Mesenchymal stem cell (in vitro differentiated cells and primary cell): ENCODE data around the gene TNFAIP2.

Experiments
- DNase-seq: peaks from one replicate; pipeline ENCODE4 v3.0.0-alpha.2; 2013
- H2AFZ ChIP-seq: one replicate; pipeline ENCODE4 v1.6.1; 2013; ENCODE audit warnings: low read depth, mild to moderate bottlenecking, control low read depth, inconsistent platforms, low read length, moderate library complexity
- H2AK5ac ChIP-seq: 2 replicates; pipeline ENCODE4 v1.6.1; 2013; ENCODE audit warnings: low read length, moderate library complexity, mild to moderate bottlenecking, inconsistent platforms; ENCODE audit not compliant: severe bottlenecking
- H2BK120ac ChIP-seq: one replicate; pipeline ENCODE4 v1.6.1; 2013; ENCODE audit warnings: low read depth, mild to moderate bottlenecking, inconsistent platforms, low read length, moderate library complexity
- H2BK12ac ChIP-seq, 2 experiments: one replicate each; pipeline ENCODE4 v1.6.1; 2013; ENCODE audit warnings: inconsistent platforms in 2 of 2, low read length in 2 of 2, mild to moderate bottlenecking in 2 of 2, moderate library complexity in 2 of 2, control low read depth in 1 of 2
- H2BK15ac ChIP-seq: one replicate; pipeline ENCODE4 v1.6.1; 2013; ENCODE audit warnings: mild to moderate bottlenecking, low read depth, inconsistent platforms; ENCODE audit not compliant: poor library complexity, severe bottlenecking
- H2BK5ac ChIP-seq: 2 replicates; pipeline ENCODE4 v1.6.1; 2013; ENCODE audit warnings: low read depth, mild to moderate bottlenecking, low read length, control low read depth, inconsistent platforms; ENCODE audit not compliant: poor library complexity, severe bottlenecking
- H3K14ac ChIP-seq, 2 experiments: one replicate each; pipeline ENCODE4 v1.6.1; 2013; ENCODE audit warnings: inconsistent platforms in 2 of 2, low read length in 2 of 2, control low read depth in 1 of 2, mild to moderate bottlenecking in 1 of 2, moderate library complexity in 1 of 2
- H3K18ac ChIP-seq, 2 experiments: one replicate each; pipeline ENCODE4 v1.6.1; 2013; ENCODE audit warnings: inconsistent platforms in 2 of 2, low read length in 2 of 2, control low read depth in 1 of 2, low read depth in 1 of 2, mild to moderate bottlenecking in 1 of 2
- H3K23ac ChIP-seq, 2 experiments: one replicate each; pipeline ENCODE4 v1.6.1; 2013; ENCODE audit warnings: inconsistent platforms in 2 of 2, low read length in 2 of 2, mild to moderate bottlenecking in 2 of 2, moderate library complexity in 2 of 2, control low read depth in 1 of 2
- H3K27ac ChIP-seq: 2 replicates; pipeline ENCODE4 v1.5.1; 2013; ENCODE audit warnings: mild to moderate bottlenecking, moderate library complexity, low read length, control low read depth, inconsistent platforms; ENCODE audit not compliant: poor library complexity, severe bottlenecking
- H3K27me3 ChIP-seq, 2 experiments: 2 replicates each; pipeline versions ENCODE4 v1.6.1 to v1.7.0; 2013; ENCODE audit warnings: low read length in 2 of 2, mild to moderate bottlenecking in 2 of 2, moderate library complexity in 2 of 2, control low read depth in 1 of 2, inconsistent platforms in 1 of 2; ENCODE audit not compliant: control insufficient read depth in 1 of 2, insufficient read depth in 1 of 2
- H3K36me3 ChIP-seq, 2 experiments: 2 replicates each; pipeline versions ENCODE4 v1.6.1 to v1.7.0; 2013; ENCODE audit warnings: low read length in 2 of 2, control low read depth in 1 of 2, inconsistent platforms in 1 of 2, low read depth in 1 of 2, mild to moderate bottlenecking in 1 of 2; ENCODE audit not compliant: insufficient read depth in 2 of 2, control insufficient read depth in 1 of 2
- H3K4ac ChIP-seq, 2 experiments: one replicate each; pipeline ENCODE4 v1.6.1; 2013; ENCODE audit warnings: inconsistent platforms in 2 of 2, low read length in 2 of 2, mild to moderate bottlenecking in 2 of 2, moderate library complexity in 2 of 2, control low read depth in 1 of 2, low read depth in 1 of 2
- H3K4me1 ChIP-seq: 2 replicates; pipeline ENCODE4 v1.6.1; 2013; ENCODE audit warnings: low read depth, low read length, control low read depth; ENCODE audit not compliant: control insufficient read depth, insufficient read depth
- H3K4me2 ChIP-seq: 2 replicates; pipeline ENCODE4 v1.6.1; 2013; ENCODE audit warnings: low read length, mild to moderate bottlenecking, inconsistent platforms; ENCODE audit not compliant: poor library complexity, severe bottlenecking
- H3K4me3 ChIP-seq, 2 experiments: 2 replicates each; pipeline versions ENCODE4 v1.5.1 to v1.7.0; 2013; ENCODE audit warnings: low read length in 2 of 2, mild to moderate bottlenecking in 2 of 2, control low read depth in 1 of 2, low read depth in 1 of 2; ENCODE audit not compliant: insufficient read depth in 1 of 2
- H3K79me1 ChIP-seq: replicated peaks from 2 replicates; pipeline ENCODE4 v1.6.1; 2013; ENCODE audit warnings: mild to moderate bottlenecking, control low read depth, low read length, inconsistent platforms; ENCODE audit not compliant: poor library complexity, severe bottlenecking
- H3K9ac ChIP-seq: 2 replicates; pipeline ENCODE4 v1.7.0; 2013; ENCODE audit warnings: mild to moderate bottlenecking, low read length, moderate library complexity
- H3K9me3 ChIP-seq: 2 replicates; pipeline ENCODE4 v1.7.0; 2013; ENCODE audit warnings: mild to moderate bottlenecking, low read length; ENCODE audit not compliant: control insufficient read depth
- H4K8ac ChIP-seq: one replicate; pipeline ENCODE4 v1.6.1; 2013; ENCODE audit warnings: inconsistent platforms, mild to moderate bottlenecking, low read length, moderate library complexity
- H4K91ac ChIP-seq: one replicate; pipeline ENCODE4 v1.6.1; 2013; ENCODE audit warnings: mild to moderate bottlenecking, low read length, inconsistent platforms
- WGBS: methylation state at CpG from one replicate; pipeline ENCODE4 v1.1.7; 2013; ENCODE audit warnings: mixed read lengths; 5-methylcytosine and 5-hydroxymethylcytosine counted together

TNFAIP2 gene

DNA sequence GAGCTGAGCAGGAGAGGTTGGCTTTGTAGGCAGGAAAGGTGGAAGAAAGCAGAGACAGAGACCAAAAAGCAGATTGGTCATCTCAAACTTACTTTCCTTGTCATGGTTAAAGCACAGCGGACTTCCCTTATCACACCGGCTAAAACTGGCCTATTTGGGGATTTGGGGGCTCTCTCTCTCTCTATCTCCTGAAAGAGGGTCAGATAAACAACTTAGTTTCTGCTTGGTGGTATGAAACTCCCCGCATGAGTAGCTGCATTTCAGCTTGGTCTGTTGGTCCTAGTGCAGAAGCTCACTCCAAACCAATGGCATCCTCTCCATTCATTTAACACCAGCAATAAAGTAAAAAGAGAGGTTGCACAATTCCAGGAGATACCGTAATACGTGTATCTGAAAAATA lies 57.1 kb downstream of the TNFAIP2 start:
- Histone ChIP-seq H3K4me1 (no peaks in the 10 kb centered on the region), H3K9ac (no peak overlapping the region), H3K23ac (no peak overlapping the region)

DNA sequence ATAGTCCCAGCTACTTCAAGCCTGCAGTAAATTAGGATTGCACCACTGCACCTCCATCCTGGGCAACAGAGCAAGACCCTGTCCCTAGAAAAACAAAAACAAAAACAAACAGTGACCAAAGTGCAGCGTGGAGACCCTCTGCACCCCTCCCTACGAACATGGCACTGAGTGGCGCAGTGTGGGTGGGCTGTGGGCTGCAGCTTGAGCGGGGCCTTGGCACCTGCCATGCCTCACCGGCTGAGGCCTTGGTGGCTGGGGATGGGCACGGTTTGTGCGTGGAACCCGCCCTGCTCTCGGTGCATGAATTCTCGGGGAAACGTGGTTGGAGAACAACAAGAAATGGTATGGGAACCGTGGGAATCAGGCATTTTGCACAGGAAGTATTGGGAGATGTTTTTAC lies 60.8 kb downstream of the TNFAIP2 start:
- H3K18ac ChIP-seq, result no peak overlapping the region
- H3K4ac ChIP-seq, result no peak overlapping the region
- no peak overlapping the region for H2BK15ac ChIP-seq
- no peak overlapping the region for H2AFZ ChIP-seq
- H3K14ac ChIP-seq, result no peak overlapping the region
- H3K79me1 ChIP-seq, result no peaks in the 10 kb centered on the region
- no peak for DNase-seq
- no peak overlapping the region for H2BK12ac ChIP-seq
- H3K27me3 ChIP-seq, result peaks cover 10 to 28% of the 10 kb centered on the region in 2 experiments
- no peak overlapping the region for H4K8ac ChIP-seq
- H2BK120ac ChIP-seq, result no peak overlapping the region
- no peak overlapping the region for H3K9ac ChIP-seq
- no peak overlapping the region for H3K23ac ChIP-seq
- H2AK5ac ChIP-seq, result no peak overlapping the region
- H2BK5ac ChIP-seq, result no peak overlapping the region
- no peaks in the 10 kb centered on the region for H3K9me3 ChIP-seq
- no peak overlapping the region for H3K4me2 ChIP-seq
- no peak overlapping the region for H4K91ac ChIP-seq
- no peak overlapping the region for H3K4me3 ChIP-seq
- H3K27ac ChIP-seq, result no peak overlapping the region
- WGBS, result 88% methylated on average over 12 of the region's 12 CpGs
- H3K4me1 ChIP-seq, result peaks cover 3% of the 10 kb centered on the region
- H3K36me3 ChIP-seq, result no peaks in the 10 kb centered on the region

More for the DNA sequence above, 57.1 kb downstream of the TNFAIP2 start:
- WGBS, result 100% methylated on average over 5 of the region's 5 CpGs
- Histone ChIP-seq H3K9me3 (no peaks in the 10 kb centered on the region), H2BK12ac (no peak overlapping the region), H2BK5ac (no peak overlapping the region), H2BK15ac (no peak overlapping the region), H2AK5ac (no peak overlapping the region), H2BK120ac (no peak overlapping the region), H3K27ac (no peak overlapping the region), H4K91ac (no peak overlapping the region), H4K8ac (no peak overlapping the region), H3K4me2 (no peak overlapping the region), H3K4ac (no peak overlapping the region), H3K36me3 (no peaks in the 10 kb centered on the region), H3K18ac (no peak overlapping the region), H3K14ac (no peak overlapping the region), H3K79me1 (no peaks in the 10 kb centered on the region), H2AFZ (no peak overlapping the region), H3K27me3 (peaks cover 0 to 5% of the 10 kb centered on the region in 2 experiments), H3K4me3 (no peak overlapping the region)
- DNase-seq, result no peak

DNA sequence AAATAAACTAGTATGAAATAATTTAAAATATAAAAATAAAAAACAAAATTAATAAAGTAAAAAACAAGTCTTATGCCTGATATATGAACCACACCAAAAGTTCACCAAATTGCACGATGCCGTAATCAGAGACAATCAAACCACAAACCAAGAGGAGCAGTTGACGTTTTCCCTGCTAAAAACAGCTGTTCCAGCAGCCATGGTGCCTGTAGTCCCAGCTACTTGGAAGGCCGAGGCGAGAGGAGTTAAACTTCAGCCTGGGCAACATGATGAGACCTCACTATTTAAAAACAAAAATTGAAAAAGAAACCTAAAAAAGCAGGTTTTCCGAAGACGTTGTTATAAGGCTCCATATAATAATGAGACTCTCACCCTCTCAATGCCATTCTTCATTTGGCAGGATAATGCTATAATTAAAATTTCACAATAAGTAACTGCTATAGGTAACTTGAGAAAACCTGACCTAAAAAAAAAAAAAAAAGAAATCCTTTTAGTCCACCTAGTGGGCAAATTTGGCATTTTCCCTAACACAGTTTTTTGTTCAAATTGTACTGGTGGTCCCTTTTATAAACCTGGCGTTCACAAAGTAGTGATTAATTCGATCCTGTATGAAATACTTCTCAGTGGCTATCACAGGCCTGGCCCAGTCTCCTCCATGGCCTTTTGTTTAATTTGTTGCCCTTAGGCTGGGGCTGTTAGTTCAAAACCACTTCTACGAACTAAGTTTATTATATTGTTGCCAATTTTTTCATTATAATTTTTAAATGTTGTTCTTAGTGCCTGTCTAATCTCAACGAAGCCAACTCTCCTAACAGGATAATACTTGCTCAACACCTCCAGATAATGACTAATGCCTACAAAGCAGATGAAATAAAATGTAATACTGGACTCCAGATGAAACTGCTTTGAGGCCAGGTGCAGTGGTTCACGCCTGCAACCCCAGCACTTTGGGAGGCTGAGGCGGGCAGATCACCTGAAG lies 62.1 kb downstream of the TNFAIP2 start:
- Histone ChIP-seq H2BK120ac (no peak overlapping the region), H3K4ac (no peak overlapping the region)
- WGBS, result 54% methylated on average over 12 of the region's 13 CpGs

DNA sequence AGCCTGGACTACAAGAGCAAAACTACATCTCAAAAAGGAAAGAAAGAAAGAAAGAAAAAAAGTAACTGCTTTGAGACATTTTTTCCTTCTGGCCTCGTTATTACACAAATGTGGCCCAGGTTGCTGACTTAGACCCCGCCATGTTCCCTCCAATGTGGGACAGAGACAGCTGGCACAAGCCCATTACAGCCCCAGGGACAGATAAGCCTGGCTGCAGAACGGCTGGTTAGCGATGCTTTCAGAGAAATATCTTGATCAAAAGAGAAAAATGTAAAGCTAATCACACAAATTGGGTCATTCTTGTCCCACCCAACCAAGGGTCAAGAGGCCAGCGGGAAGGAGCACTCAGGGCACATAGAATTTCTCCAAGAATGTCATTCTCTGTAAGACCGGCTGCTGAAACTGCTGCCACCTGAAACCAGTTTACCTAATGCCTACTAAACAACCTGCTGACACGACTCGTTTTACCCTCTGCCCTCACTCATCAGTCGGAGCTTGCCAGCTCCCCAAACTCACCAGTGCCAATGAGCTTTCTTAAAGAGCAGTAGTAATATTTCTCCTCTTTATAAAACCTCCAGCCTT lies 63.1 kb downstream of the TNFAIP2 start:
- H2AK5ac ChIP-seq, result no peak overlapping the region
- no peak for DNase-seq

More for the DNA sequence above, 62.1 kb downstream of the TNFAIP2 start:
- no peak overlapping the region for H2BK12ac ChIP-seq
- no peak overlapping the region for H4K91ac ChIP-seq
- no peak overlapping the region for H3K14ac ChIP-seq
- H2BK5ac ChIP-seq, result no peak overlapping the region
- no peak overlapping the region for H3K18ac ChIP-seq
- peak; percentile 56 for DNase-seq
- H3K36me3 ChIP-seq, result no peaks in the 10 kb centered on the region
- H3K9ac ChIP-seq, result no peak overlapping the region
- H3K27ac ChIP-seq, result no peak overlapping the region
- no peaks in the 10 kb centered on the region for H3K9me3 ChIP-seq
- H2AK5ac ChIP-seq, result no peak overlapping the region
- no peak overlapping the region for H3K4me2 ChIP-seq
- H4K8ac ChIP-seq, result no peak overlapping the region
- no peaks in the 10 kb centered on the region for H3K79me1 ChIP-seq
- no peak overlapping the region for H2AFZ ChIP-seq
- H2BK15ac ChIP-seq, result no peak overlapping the region
- no peak overlapping the region for H3K23ac ChIP-seq
- peaks cover 5 to 41% of the 10 kb centered on the region in 2 experiments for H3K27me3 ChIP-seq
- peaks cover 8% of the 10 kb centered on the region for H3K4me1 ChIP-seq
- no peak overlapping the region for H3K4me3 ChIP-seq

More for the DNA sequence above, 63.1 kb downstream of the TNFAIP2 start:
- H3K4me2 ChIP-seq, result no peak overlapping the region
- H3K4me3 ChIP-seq, result no peak overlapping the region
- H3K4me1 ChIP-seq, result peaks cover 8% of the 10 kb centered on the region
- H3K27me3 ChIP-seq, result peaks cover 5 to 51% of the 10 kb centered on the region in 2 experiments
- no peak overlapping the region for H2BK12ac ChIP-seq
- H3K14ac ChIP-seq, result no peak overlapping the region
- H2BK5ac ChIP-seq, result no peak overlapping the region
- H3K27ac ChIP-seq, result no peak overlapping the region
- WGBS, result 82% methylated on average over 9 of the region's 9 CpGs
- H3K79me1 ChIP-seq, result no peaks in the 10 kb centered on the region
- no peak overlapping the region for H2BK15ac ChIP-seq
- no peaks in the 10 kb centered on the region for H3K9me3 ChIP-seq
- no peak overlapping the region for H3K18ac ChIP-seq
- H3K9ac ChIP-seq, result no peak overlapping the region
- H2BK120ac ChIP-seq, result no peak overlapping the region
- H3K23ac ChIP-seq, result no peak overlapping the region
- H2AFZ ChIP-seq, result no peak overlapping the region
- no peaks in the 10 kb centered on the region for H3K36me3 ChIP-seq
- H4K91ac ChIP-seq, result no peak overlapping the region
- no peak overlapping the region for H3K4ac ChIP-seq
- H4K8ac ChIP-seq, result no peak overlapping the region
